Activated T-cell treated with anti-CD3 and anti-CD28 coated beads, Interleukin-2, amount 50 U/mL, for 4 hours (primary cell): ENCODE measurements around the gene CAPZB. TPM values are rescaled to one million over a fixed set of nuclear protein-coding genes. Genes with fewer than 3 reads are reported as not detected.

Source experiments
- ATAC-seq, 2 donors: fragments of 200-7000 bp; cut with Tn5 transposase; one replicate each; pipeline ENCODE4 v1.10.0; 2021
- DNase-seq: peaks from one replicate; pipeline ENCODE4 v3.0.0-alpha.2; 2020
- H3K27me3 Mint-ChIP-seq: one replicate; pipeline ENCODE4 v1.8.0; 2021; ENCODE audit warnings: low read depth, mixed read lengths
- H3K36me3 Mint-ChIP-seq: one replicate; pipeline ENCODE4 v1.8.0; 2022; ENCODE audit warnings: mixed read lengths; ENCODE audit not compliant: insufficient read depth
- H3K4me1 Mint-ChIP-seq: one replicate; pipeline ENCODE4 v1.8.0; 2021; ENCODE audit warnings: low read depth, mixed read lengths
- H3K4me3 Mint-ChIP-seq: one replicate; pipeline ENCODE4 v1.8.0; 2021; ENCODE audit warnings: mild to moderate bottlenecking, moderate library complexity, mixed read lengths
- H3K9me3 Mint-ChIP-seq: one replicate; pipeline ENCODE4 v1.8.0; 2021; ENCODE audit warnings: mixed read lengths
- total RNA-seq, 3 donors: library from RNA; stranded (reverse); gene quantifications; one replicate each; pipeline ENCODE4 v1.2.1, GENCODE V29; 2021

CAPZB gene
- total RNA-seq, 3 donors from 2014 or later, result 262 to 285 (median 264) TPM

DNA sequence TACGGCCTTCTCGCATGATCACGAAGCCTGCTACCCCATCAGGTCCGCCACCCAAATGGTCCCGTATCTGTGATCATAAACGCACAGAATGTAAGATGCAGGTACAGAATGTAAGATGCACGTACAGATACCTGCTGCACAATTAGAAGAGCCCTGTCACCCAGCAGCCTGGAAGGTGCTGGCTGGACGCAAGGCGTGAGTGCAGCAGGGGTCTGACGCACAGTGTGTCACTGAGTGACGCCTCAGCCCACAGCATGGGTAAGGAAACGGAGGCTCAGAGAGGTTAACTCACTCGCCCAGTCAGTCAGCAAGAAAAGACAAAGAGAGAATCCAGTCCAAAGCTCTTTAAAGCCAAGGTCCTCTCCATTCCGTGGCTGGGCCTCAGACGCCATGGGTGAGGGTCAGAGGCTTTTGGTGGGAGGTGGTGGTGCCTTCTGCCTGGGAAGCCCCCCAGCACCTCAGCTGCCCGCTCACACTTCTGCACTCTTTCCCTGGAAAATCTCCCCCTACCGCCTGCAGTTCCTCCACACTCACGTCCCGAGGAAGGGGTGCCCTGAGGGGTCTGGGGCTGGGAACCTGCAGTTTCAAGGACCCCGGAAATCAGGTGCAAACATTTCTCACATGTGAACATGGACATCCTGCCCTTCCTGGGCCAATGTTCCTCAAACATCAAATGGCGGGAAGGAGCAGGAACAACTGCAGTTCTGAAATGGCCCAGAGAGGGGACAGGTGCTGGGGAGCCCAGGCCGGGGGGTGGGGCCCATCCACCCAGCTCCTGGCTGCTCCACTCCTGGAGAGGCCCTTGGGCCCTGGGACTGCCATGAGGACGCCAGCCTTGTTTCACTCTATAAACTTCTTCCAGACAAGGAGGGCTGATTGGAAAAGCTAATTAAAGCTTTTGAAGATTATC, 113.9 kb downstream of the CAPZB start:
- Mint-ChIP-seq H3K9me3 (no peaks in the 10 kb centered on the region), H3K36me3 (peaks cover 10% of the 10 kb centered on the region), H3K4me1 (peaks cover 15% of the 10 kb centered on the region), H3K27me3 (no peaks in the 10 kb centered on the region), H3K4me3 (no peak overlapping the region)
- no peak for ATAC-seq
- no peak for DNase-seq

DNA sequence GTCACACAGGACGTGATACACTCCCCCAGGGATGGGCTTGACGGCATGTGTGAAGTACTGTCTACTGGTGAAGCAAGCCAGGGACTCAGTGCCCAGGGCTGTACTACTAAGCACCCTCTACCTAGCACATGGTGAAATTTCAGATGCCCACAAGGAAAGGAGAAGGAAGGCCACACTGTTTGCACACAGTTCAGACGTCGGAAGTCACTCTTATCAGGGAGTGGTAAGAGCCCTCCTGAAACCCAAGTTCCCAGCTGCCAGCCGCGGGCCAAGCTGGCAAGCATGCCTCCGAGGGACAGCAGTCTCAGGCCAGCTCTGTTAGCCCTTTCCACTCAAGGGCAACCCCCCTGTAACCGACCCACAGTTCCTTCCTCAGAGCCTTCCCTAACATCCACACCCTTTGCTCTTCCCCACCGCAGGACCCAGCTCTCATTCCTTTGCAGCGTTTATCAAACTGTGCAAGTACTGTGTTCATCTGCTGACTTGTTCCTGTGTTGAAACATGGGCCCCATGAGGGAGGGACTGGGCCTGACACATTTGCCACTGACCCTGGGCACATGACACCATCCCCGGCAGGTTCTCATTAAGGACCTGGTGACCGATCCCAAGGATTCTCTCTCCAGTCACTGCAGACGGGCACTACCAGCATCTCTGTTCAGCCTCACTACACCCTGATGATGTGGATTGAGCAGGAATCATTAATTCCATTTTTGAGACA, 114.7 kb downstream of the CAPZB start:
- DNase-seq, result no peak
- no peak for ATAC-seq
- Mint-ChIP-seq H3K9me3 (no peaks in the 10 kb centered on the region), H3K27me3 (no peaks in the 10 kb centered on the region), H3K36me3 (peaks cover 5% of the 10 kb centered on the region), H3K4me3 (no peak overlapping the region), H3K4me1 (peaks cover 12% of the 10 kb centered on the region)

- ATAC-seq, result no peak
- H3K4me1 Mint-ChIP-seq, result peaks cover 12% of the 10 kb centered on the region
- H3K27me3 Mint-ChIP-seq, result no peaks in the 10 kb centered on the region
- peaks cover 4% of the 10 kb centered on the region for H3K36me3 Mint-ChIP-seq
- no peak overlapping the region for H3K4me3 Mint-ChIP-seq
- H3K9me3 Mint-ChIP-seq, result no peaks in the 10 kb centered on the region
- DNase-seq, result no peak
Measured at GRCh38 chr1:19369396-19370090, 115.8 kb downstream of the CAPZB start.

DNA sequence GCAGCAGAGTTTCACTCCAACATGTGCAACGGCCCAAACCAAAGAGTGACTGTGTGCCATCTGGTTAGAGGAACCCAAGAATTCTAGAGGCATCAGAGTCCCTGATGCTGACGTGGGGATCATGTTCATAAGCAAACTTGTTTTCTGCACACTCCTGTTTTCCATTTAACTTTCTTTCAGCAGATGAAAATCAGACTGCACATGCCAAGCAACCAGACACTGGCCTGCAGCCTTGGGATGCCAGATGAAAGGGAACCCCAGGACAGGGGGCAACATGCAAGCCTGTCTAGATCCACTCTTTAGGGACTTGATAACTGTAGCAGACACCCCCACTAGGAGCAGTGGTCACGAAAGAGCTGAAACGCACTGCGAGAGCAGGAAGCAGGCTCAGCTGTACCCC, 116.4 kb downstream of the CAPZB start:
- no peak for ATAC-seq
- H3K4me1 Mint-ChIP-seq, result peaks cover 15% of the 10 kb centered on the region
- H3K36me3 Mint-ChIP-seq, result peaks cover 6% of the 10 kb centered on the region
- H3K9me3 Mint-ChIP-seq, result no peaks in the 10 kb centered on the region
- no peaks in the 10 kb centered on the region for H3K27me3 Mint-ChIP-seq
- H3K4me3 Mint-ChIP-seq, result no peak overlapping the region
- DNase-seq, result no peak

- Mint-ChIP-seq H3K36me3 (peaks cover 6% of the 10 kb centered on the region), H3K4me3 (no peak overlapping the region), H3K9me3 (no peaks in the 10 kb centered on the region), H3K27me3 (no peaks in the 10 kb centered on the region), H3K4me1 (peaks cover 15% of the 10 kb centered on the region)
- DNase-seq, result no peak
- ATAC-seq, result no peak
Measured at GRCh38 chr1:19368050-19368449, 117.3 kb downstream of the CAPZB start.

DNA sequence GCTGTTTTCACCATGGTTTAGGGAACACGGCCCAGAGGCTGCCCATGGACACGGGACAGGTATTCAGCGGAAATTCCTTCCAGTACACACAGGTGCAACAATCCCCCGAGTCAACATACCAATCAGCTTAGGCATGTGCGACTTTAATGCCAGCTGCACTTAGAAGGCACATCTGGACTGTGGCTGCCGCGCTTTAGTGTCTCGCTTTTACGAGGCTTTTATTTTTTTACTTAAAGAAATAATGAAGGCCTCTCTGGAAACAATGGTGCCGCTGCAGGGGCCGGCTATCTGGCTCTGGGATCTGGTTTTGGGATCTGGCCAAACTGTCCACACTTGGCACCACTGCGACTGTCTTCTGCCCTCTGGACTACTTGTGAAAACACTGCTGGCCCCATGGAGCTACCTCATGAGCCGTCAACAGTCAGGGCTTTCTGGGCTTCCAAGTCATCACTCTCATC, 117.7 kb downstream of the CAPZB start:
- H3K36me3 Mint-ChIP-seq, result peaks cover 6% of the 10 kb centered on the region
- no peaks in the 10 kb centered on the region for H3K9me3 Mint-ChIP-seq
- DNase-seq (no peak), ATAC-seq (no peak)
- no peaks in the 10 kb centered on the region for H3K27me3 Mint-ChIP-seq
- H3K4me1 Mint-ChIP-seq, result peaks cover 17% of the 10 kb centered on the region
- H3K4me3 Mint-ChIP-seq, result no peak overlapping the region

- H3K36me3 Mint-ChIP-seq, result peaks cover 4% of the 10 kb centered on the region
- H3K4me1 Mint-ChIP-seq, result peaks cover 23% of the 10 kb centered on the region
- H3K9me3 Mint-ChIP-seq, result no peaks in the 10 kb centered on the region
Measured at GRCh38 chr1:19366599-19367536, 118.5 kb downstream of the CAPZB start.

GRCh38 chr1:19365721-19366120, 119.6 kb downstream of the CAPZB start:
- DNase-seq, result no peak
- peaks cover 4% of the 10 kb centered on the region for H3K36me3 Mint-ChIP-seq
- H3K4me3 Mint-ChIP-seq, result no peak overlapping the region
- no peaks in the 10 kb centered on the region for H3K9me3 Mint-ChIP-seq
- no peaks in the 10 kb centered on the region for H3K27me3 Mint-ChIP-seq
- peaks cover 31% of the 10 kb centered on the region for H3K4me1 Mint-ChIP-seq
- no peak for ATAC-seq

More at GRCh38 chr1:19366599-19367536, 118.5 kb downstream of the CAPZB start:
- Mint-ChIP-seq H3K4me3 (no peak overlapping the region), H3K27me3 (no peaks in the 10 kb centered on the region)
- ATAC-seq, result no peak
- no peak for DNase-seq

- DNase-seq (no peak), ATAC-seq (no peak)
- H3K9me3 Mint-ChIP-seq, result no peaks in the 10 kb centered on the region
- H3K36me3 Mint-ChIP-seq, result peaks cover 4% of the 10 kb centered on the region
- H3K4me1 Mint-ChIP-seq, result peaks cover 40% of the 10 kb centered on the region
- H3K4me3 Mint-ChIP-seq, result no peak overlapping the region
- no peaks in the 10 kb centered on the region for H3K27me3 Mint-ChIP-seq
Measured at GRCh38 chr1:19363536-19364152, 121.7 kb downstream of the CAPZB start.

GRCh38 chr1:19361611-19362147, 123.7 kb downstream of the CAPZB start:
- no peak overlapping the region for H3K4me3 Mint-ChIP-seq
- no peak for DNase-seq
- H3K36me3 Mint-ChIP-seq, result peaks cover 5% of the 10 kb centered on the region
- ATAC-seq, result no peak
- H3K4me1 Mint-ChIP-seq, result peaks cover 36% of the 10 kb centered on the region
- no peaks in the 10 kb centered on the region for H3K9me3 Mint-ChIP-seq
- H3K27me3 Mint-ChIP-seq, result no peaks in the 10 kb centered on the region

DNA sequence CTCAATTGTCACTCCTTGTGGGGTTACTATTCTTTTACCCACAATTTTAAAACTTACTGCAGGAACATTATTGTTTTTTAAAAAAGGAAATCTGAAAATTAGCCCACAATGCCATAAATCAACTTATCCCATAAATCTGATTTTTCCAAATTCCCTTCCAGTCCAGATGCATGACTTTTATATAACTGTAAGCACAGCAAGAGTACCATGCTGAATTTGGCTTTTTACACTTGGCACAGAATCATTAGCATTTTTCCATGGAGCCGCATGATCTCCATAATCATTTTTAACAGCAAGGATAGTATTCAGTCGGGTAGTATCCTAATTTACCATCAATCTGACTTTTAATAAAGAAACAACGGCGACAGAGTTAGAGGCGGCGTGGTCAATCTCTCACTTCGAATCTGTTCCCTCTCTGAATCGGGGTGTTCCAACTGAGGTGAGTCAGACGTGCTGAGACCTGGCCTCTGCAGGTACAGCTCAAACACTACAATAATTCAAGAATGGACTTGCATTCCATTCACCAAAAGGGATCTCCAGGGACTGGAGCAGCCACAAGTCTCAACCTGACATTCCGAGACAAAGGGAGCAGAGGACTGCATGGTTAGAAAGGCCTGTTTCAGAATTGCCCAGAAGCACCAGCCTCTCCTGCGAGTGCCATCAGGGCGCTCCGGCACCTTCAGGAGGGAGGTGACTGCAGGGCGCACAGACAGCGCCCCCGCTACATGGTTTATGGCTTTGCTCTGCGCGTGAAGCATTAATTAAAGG, 124.3 kb downstream of the CAPZB start:
- DNase-seq, result no peak
- Mint-ChIP-seq H3K36me3 (peaks cover 7% of the 10 kb centered on the region), H3K4me1 (peaks cover 36% of the 10 kb centered on the region), H3K27me3 (no peaks in the 10 kb centered on the region), H3K9me3 (no peaks in the 10 kb centered on the region), H3K4me3 (no peak overlapping the region)
- ATAC-seq, result peak in 1 of 2 donors; percentile 34

DNA sequence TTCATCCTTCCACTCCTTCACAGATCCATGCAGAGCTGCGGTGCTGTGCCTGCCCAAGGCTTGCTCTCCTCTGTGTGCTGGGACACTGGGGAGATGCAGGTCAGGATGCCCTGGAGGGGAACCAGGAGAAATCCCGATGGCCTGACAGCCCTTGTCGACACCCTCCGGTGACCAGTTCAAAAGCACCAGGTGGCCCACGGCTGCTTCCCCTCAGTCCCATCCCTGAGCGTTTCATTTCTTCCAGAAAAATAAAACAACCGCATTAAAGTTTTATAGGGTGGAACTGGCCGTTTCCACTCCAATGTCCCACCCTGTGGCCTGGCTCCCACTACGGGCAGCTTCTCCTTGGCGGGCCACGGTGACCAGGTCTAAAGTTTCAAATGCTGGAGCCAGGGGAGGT, 124.9 kb downstream of the CAPZB start:
- Mint-ChIP-seq H3K9me3 (no peaks in the 10 kb centered on the region), H3K4me1 (peaks cover 36% of the 10 kb centered on the region), H3K4me3 (no peak overlapping the region), H3K27me3 (no peaks in the 10 kb centered on the region), H3K36me3 (peaks cover 10% of the 10 kb centered on the region)
- no peak for ATAC-seq
- no peak for DNase-seq
